Trophoblast cell (in vitro differentiated cells and primary cell): ENCODE data around the gene CTDP1.

ENCODE experiments used
- DNase-seq, 2 donors: peaks; one replicate each; pipeline ENCODE4 v3.0.0-alpha.2; 2016
- H2AFZ ChIP-seq: 2 replicates; pipeline ENCODE4 v1.6.1; 2013; ENCODE audit warnings: low read length, moderate library complexity, mild to moderate bottlenecking; ENCODE audit not compliant: insufficient read depth, poor library complexity
- H2AK5ac ChIP-seq: 2 replicates; pipeline ENCODE4 v1.6.1; 2013; ENCODE audit warnings: mild to moderate bottlenecking, low read length
- H2BK120ac ChIP-seq: 2 replicates; pipeline ENCODE4 v1.6.1; 2013; ENCODE audit warnings: low read length, mild to moderate bottlenecking, moderate library complexity; ENCODE audit not compliant: insufficient read depth, poor library complexity
- H2BK12ac ChIP-seq: 2 replicates; pipeline ENCODE4 v1.6.1; 2013; ENCODE audit warnings: mild to moderate bottlenecking, low read length, moderate library complexity
- H2BK5ac ChIP-seq: 2 replicates; pipeline ENCODE4 v1.6.1; 2013; ENCODE audit warnings: low read length, low read depth, moderate library complexity, mild to moderate bottlenecking; ENCODE audit not compliant: poor library complexity
- H3K14ac ChIP-seq: 2 replicates; pipeline ENCODE4 v1.6.1; 2013; ENCODE audit warnings: mild to moderate bottlenecking, low read length
- H3K18ac ChIP-seq: 2 replicates; pipeline ENCODE4 v1.6.1; 2013; ENCODE audit warnings: mild to moderate bottlenecking, low read length
- H3K23ac ChIP-seq: 2 replicates; pipeline ENCODE4 v1.6.1; 2013; ENCODE audit warnings: low read length
- H3K27ac ChIP-seq: 2 replicates; pipeline ENCODE4 v1.5.1; 2013; ENCODE audit warnings: low read depth, mild to moderate bottlenecking, inconsistent platforms, low read length, moderate library complexity
- H3K27me3 ChIP-seq: 2 replicates; pipeline ENCODE4 v1.6.1; 2013; ENCODE audit warnings: inconsistent platforms, mild to moderate bottlenecking, low read length, moderate library complexity; ENCODE audit not compliant: insufficient read depth
- H3K36me3 ChIP-seq, 2 experiments: 1 replicate in 1 of 2; 2 replicates in 1 of 2; pipeline ENCODE4 v1.6.1; 2013; ENCODE audit warnings: low read length in 2 of 2, mild to moderate bottlenecking in 2 of 2, moderate library complexity in 1 of 2; ENCODE audit not compliant: insufficient read depth in 2 of 2, control insufficient read depth in 1 of 2
- H3K4ac ChIP-seq: 2 replicates; pipeline ENCODE4 v1.6.1; 2013; ENCODE audit warnings: low read depth, mild to moderate bottlenecking, low read length, moderate library complexity
- H3K4me1 ChIP-seq, 2 experiments: 1 replicate in 1 of 2; 2 replicates in 1 of 2; pipeline ENCODE4 v1.6.1; 2013; ENCODE audit warnings: low read length in 2 of 2, mild to moderate bottlenecking in 2 of 2, moderate library complexity in 1 of 2; ENCODE audit not compliant: insufficient read depth in 2 of 2, control insufficient read depth in 1 of 2
- H3K4me2 ChIP-seq: 2 replicates; pipeline ENCODE4 v1.6.1; 2013; ENCODE audit warnings: inconsistent platforms, mild to moderate bottlenecking, low read length, moderate library complexity
- H3K4me3 ChIP-seq: 2 replicates; pipeline ENCODE4 v1.5.1; 2013; ENCODE audit warnings: mild to moderate bottlenecking, low read depth, low read length, inconsistent platforms
- H3K79me1 ChIP-seq: one replicate; pipeline ENCODE4 v1.6.1; 2013; ENCODE audit warnings: low read length
- H3K79me2 ChIP-seq: 2 replicates; pipeline ENCODE4 v1.6.1; 2013; ENCODE audit warnings: low read length, mild to moderate bottlenecking; ENCODE audit not compliant: control insufficient read depth, insufficient read depth, poor library complexity
- H3K9ac ChIP-seq: 2 replicates; pipeline ENCODE4 v1.6.1; 2013; ENCODE audit warnings: mild to moderate bottlenecking, low read length
- H3K9me3 ChIP-seq: 2 replicates; pipeline ENCODE4 v1.6.1; 2013; ENCODE audit warnings: low read depth, mild to moderate bottlenecking, control low read depth, inconsistent platforms, low read length; ENCODE audit not compliant: insufficient read depth
- H4K12ac ChIP-seq: 2 replicates; pipeline ENCODE4 v1.6.1; 2013; ENCODE audit warnings: low read depth, mild to moderate bottlenecking, low read length, moderate library complexity
- H4K8ac ChIP-seq: 2 replicates; pipeline ENCODE4 v1.6.1; 2013; ENCODE audit warnings: low read depth, mild to moderate bottlenecking, low read length, moderate library complexity
- H4K91ac ChIP-seq: one replicate; pipeline ENCODE4 v1.6.1; 2013; ENCODE audit warnings: low read depth, mild to moderate bottlenecking, low read length, moderate library complexity
- WGBS: extraction: QIAGEN DNeasy Blood & Tissue Kit; methylation state at CpG from one replicate; pipeline ENCODE4 v1.1.7; 2013; ENCODE audit warnings: missing lambda C conversion rate; ENCODE audit not compliant: insufficient read length, insufficient coverage; ENCODE audit errors: extremely low coverage; 5-methylcytosine and 5-hydroxymethylcytosine counted together

Gene CTDP1

DNA sequence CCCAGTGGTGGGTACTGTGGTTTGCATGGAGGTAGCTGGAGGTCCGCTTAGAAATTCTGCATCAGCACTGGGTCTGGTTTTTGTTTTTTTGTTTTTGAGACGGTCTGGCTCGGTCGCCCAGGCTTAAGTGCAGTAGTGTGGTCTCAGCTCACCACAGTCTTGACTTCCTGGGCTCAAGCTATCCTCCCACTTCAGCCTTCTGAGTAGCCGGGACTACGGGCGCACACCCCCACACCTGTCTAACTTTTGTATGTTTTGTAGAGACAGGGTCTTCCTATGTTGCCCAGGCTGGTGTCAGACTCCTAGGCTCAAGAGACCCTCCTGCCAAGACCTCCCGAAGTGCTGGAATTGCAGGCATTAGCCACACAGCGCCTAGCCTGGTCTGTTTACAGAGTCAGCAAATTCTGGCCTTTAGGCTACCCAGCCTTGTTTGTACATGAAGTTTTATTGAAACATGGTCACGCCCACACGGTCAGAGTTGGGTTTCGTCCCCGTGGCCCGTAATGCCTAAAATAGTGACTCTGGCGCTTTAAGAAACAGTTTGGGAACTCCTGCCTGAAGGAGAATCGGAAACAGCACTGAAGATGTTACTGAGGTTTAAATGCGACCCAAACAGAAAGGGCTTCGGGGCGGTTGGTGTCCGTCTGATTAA is 32.7 kb downstream of the CTDP1 start:
- Histone ChIP-seq H3K4ac (no peak overlapping the region), H2BK120ac (no peak overlapping the region), H3K4me3 (no peak overlapping the region), H2BK5ac (no peak overlapping the region), H2BK12ac (no peak overlapping the region), H4K8ac (no peak overlapping the region), H3K79me2 (no peaks in the 10 kb centered on the region), H3K9ac (no peak overlapping the region), H2AFZ (no peak overlapping the region), H3K27me3 (no peaks in the 10 kb centered on the region), H3K79me1 (no peaks in the 10 kb centered on the region), H3K14ac (no peak overlapping the region), H3K36me3 (peaks cover 51 to 53% of the 10 kb centered on the region in 2 experiments), H4K12ac (no peak overlapping the region), H3K18ac (no peak overlapping the region), H2AK5ac (no peak overlapping the region), H3K27ac (no peak overlapping the region), H3K23ac (no peak overlapping the region), H3K4me1 (no peaks in the 10 kb centered on the region), H3K4me2 (no peak overlapping the region), H4K91ac (no peak overlapping the region), H3K9me3 (peaks cover 2% of the 10 kb centered on the region)
- DNase-seq, result no peak
- no CpG with 5 or more reads among the region's 20 CpGs for WGBS

GRCh38 chr18:79713341-79713740 is 33.7 kb downstream of the CTDP1 start:
- Histone ChIP-seq H2AK5ac (no peak overlapping the region), H3K9me3 (peaks cover 4% of the 10 kb centered on the region), H3K14ac (no peak overlapping the region), H3K79me2 (no peaks in the 10 kb centered on the region), H3K23ac (no peak overlapping the region), H3K4me3 (no peak overlapping the region), H2BK5ac (no peak overlapping the region), H4K12ac (no peak overlapping the region), H3K4me1 (no peaks in the 10 kb centered on the region), H2BK12ac (no peak overlapping the region), H3K79me1 (no peaks in the 10 kb centered on the region), H3K27me3 (no peaks in the 10 kb centered on the region), H3K36me3 (peaks cover 53 to 54% of the 10 kb centered on the region in 2 experiments), H2BK120ac (no peak overlapping the region), H3K27ac (no peak overlapping the region), H4K91ac (no peak overlapping the region), H2AFZ (no peak overlapping the region), H3K9ac (no peak overlapping the region), H3K4ac (no peak overlapping the region), H4K8ac (no peak overlapping the region), H3K18ac (no peak overlapping the region), H3K4me2 (no peak overlapping the region)
- no peak for DNase-seq
- WGBS, result no CpG with 5 or more reads among the region's 11 CpGs

DNA sequence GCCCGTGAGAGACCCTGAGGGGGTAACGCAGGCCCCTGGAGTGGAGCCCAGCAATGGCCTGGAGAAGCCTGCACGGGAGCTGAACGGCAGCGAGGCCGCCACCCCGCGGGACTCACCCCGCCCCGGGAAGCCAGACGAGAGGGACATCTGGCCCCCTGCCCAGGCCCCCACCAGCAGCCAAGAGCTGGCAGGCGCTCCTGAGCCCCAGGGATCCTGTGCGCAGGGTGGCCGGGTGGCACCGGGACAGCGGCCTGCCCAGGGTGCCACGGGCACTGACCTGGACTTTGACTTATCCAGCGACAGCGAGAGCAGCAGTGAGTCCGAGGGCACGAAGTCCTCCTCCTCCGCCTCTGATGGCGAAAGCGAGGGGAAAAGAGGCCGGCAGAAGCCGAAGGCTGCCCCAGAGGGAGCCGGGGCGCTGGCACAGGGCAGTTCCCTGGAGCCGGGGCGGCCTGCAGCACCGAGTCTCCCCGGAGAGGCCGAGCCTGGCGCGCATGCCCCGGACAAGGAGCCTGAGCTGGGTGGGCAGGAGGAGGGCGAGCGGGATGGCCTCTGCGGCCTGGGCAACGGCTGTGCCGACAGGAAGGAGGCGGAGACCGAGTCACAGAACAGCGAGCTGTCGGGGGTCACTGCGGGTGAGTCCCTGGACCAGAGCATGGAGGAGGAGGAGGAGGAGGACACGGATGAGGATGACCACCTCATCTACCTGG is 35.1 kb downstream of the CTDP1 start:
- Histone ChIP-seq H3K27me3 (no peaks in the 10 kb centered on the region), H2AK5ac (no peak overlapping the region), H4K91ac (no peak overlapping the region), H3K36me3 (peaks cover 62 to 65% of the 10 kb centered on the region in 2 experiments), H2BK5ac (no peak overlapping the region), H3K4ac (no peak overlapping the region), H3K4me1 (no peaks in the 10 kb centered on the region), H3K14ac (no peak overlapping the region), H2AFZ (no peak overlapping the region), H3K9me3 (peaks cover 4% of the 10 kb centered on the region), H3K79me2 (no peaks in the 10 kb centered on the region), H3K27ac (no peak overlapping the region), H4K8ac (no peak overlapping the region), H2BK12ac (no peak overlapping the region), H2BK120ac (no peak overlapping the region), H3K9ac (no peak overlapping the region), H3K79me1 (no peaks in the 10 kb centered on the region), H3K18ac (no peak overlapping the region), H3K23ac (no peak overlapping the region), H4K12ac (no peak overlapping the region), H3K4me3 (peak overlapping the region; percentile 13), H3K4me2 (no peak overlapping the region)
- no peak for DNase-seq
- no CpG with 5 or more reads among the region's 47 CpGs for WGBS

DNA sequence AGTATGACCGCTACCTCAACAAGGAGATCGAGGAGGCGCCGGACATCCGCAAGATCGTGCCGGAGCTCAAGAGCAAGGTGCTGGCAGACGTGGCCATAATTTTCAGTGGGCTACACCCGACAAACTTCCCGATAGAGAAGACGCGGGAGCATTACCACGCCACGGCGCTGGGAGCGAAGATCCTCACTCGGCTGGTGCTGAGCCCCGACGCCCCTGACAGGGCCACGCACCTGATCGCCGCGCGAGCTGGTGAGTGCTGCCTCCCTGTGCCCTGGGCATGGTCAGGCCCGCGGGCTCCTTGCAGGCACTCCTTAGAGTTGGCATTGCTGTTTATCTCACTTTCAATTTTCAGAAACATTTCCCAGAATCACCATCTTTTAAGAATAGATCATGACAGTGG is 35.7 kb downstream of the CTDP1 start:
- H3K4ac ChIP-seq, result no peak overlapping the region
- no peak overlapping the region for H3K9ac ChIP-seq
- no peaks in the 10 kb centered on the region for H3K79me1 ChIP-seq
- H3K27me3 ChIP-seq, result no peaks in the 10 kb centered on the region
- WGBS, result no CpG with 5 or more reads among the region's 26 CpGs
- H2AK5ac ChIP-seq, result no peak overlapping the region
- H3K9me3 ChIP-seq, result peaks cover 9% of the 10 kb centered on the region
- H2BK120ac ChIP-seq, result no peak overlapping the region
- H4K12ac ChIP-seq, result no peak overlapping the region
- no peak overlapping the region for H4K91ac ChIP-seq
- H4K8ac ChIP-seq, result no peak overlapping the region
- no peak overlapping the region for H2BK5ac ChIP-seq
- no peak overlapping the region for H3K14ac ChIP-seq
- no peak overlapping the region for H3K4me2 ChIP-seq
- no peaks in the 10 kb centered on the region for H3K4me1 ChIP-seq
- peak overlapping the region; percentile 13 for H3K4me3 ChIP-seq
- no peak overlapping the region for H3K18ac ChIP-seq
- no peak overlapping the region for H2BK12ac ChIP-seq
- H3K79me2 ChIP-seq, result no peaks in the 10 kb centered on the region
- peaks cover 68 to 70% of the 10 kb centered on the region in 2 experiments for H3K36me3 ChIP-seq
- H2AFZ ChIP-seq, result no peak overlapping the region
- no peak overlapping the region for H3K27ac ChIP-seq
- DNase-seq, result no peak
- H3K23ac ChIP-seq, result no peak overlapping the region
